Activated gamma-delta T cell treated with Interleukin-2 at 50 U/mL for 16 hours (primary cell): ENCODE measurements around the gene TMEM8B.
A peak's percentile ranks its signal among the peaks of the same experiment; 100 is the strongest.

ENCODE experiments used
- DNase-seq: peaks from one replicate; pipeline ENCODE4 v3.0.0-alpha.2; 2020

TMEM8B gene

DNA sequence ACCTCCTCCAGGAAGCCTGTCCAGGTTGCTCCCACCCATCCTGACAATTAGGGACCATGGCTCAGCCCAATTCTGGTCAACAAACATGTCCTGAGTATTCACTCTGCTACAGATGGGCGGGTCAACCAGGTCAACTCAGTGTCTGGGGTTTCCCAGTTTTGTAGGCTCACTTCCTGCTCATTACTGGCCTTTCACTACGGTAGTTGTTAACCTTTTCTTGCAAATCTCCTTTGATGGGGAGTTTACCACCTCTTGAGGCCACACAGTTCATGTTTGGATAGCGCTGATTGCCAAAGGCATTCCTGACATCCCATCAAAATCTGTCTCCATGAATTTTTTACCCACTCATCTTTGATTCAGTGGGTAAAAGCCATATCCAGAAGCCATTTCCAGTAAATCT is 13.8 kb downstream of the TMEM8B start:
- DNase-seq, result no peak

- peak; percentile 14 for DNase-seq
These were observed 15.7 kb downstream of the TMEM8B start for GRCh38 chr9:35844628-35845270.

GRCh38 chr9:35845824-35846771 is 17.1 kb downstream of the TMEM8B start:
- no peak for DNase-seq

GRCh38 chr9:35847792-35848572 is 19.0 kb downstream of the TMEM8B start:
- no peak for DNase-seq

DNA sequence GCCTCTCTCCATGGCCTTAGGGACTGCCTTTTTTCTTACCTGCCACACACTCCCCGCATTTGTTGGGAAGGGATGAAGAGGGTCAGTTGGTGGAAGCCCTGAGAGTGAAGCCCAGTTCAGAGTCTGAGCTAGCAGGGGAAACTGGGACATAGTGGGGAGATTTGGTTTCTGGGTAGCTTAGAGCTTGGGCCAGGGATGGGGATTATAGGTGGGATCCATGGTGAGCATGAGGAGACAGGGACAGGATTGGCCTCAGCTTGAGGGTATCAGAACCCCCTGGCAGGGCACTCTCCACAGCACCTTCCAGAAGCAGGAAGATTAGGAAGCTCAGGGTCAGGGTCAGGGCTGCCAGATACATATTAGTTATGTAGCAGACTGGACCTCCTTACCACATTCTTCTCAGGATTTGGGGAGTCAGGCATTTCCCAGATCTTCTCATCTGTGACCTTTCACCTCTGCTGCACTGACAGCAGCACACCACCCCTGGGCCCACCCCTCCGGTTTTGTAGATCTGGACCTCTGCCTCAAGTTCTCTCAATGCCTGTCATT is 23.3 kb downstream of the TMEM8B start:
- no peak for DNase-seq

- DNase-seq, result no peak
These were observed 24.1 kb downstream of the TMEM8B start for GRCh38 chr9:35852876-35853865.

GRCh38 chr9:35854091-35854762 is 25.2 kb downstream of the TMEM8B start:
- no peak for DNase-seq

- no peak for DNase-seq
These were observed 27.2 kb downstream of the TMEM8B start for GRCh38 chr9:35856206-35856605.

- DNase-seq, result no peak
These were observed 27.9 kb downstream of the TMEM8B start for GRCh38 chr9:35856882-35857281.

- no peak for DNase-seq
These were observed 29.4 kb downstream of the TMEM8B start for GRCh38 chr9:35858458-35858857.

- DNase-seq, result no peak
These were observed 30.4 kb downstream of the TMEM8B start for GRCh38 chr9:35859310-35859989.

DNA sequence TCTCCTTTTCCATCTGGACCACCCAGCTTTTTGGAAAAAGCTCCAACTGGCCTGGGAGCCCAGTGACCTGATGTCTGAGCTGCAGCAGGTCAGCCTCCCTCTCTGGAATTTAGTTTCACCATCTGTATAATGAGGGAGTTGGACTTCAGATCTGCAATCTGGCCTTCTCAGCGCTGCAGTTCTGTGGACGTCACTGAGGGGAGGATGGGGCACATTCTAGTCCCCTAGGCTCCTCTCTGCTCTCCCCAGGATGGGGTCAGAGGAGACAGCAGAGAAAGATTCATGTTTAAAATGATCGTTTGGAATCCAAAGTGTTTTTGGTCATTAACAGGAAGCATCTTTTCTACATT is 30.9 kb downstream of the TMEM8B start:
- DNase-seq, result no peak

- no peak for DNase-seq
These were observed 32.3 kb downstream of the TMEM8B start for GRCh38 chr9:35861161-35861897.

GRCh38 chr9:35862328-35862727 is 33.3 kb downstream of the TMEM8B start:
- DNase-seq, result no peak

GRCh38 chr9:35863583-35863982 is 34.6 kb downstream of the TMEM8B start:
- no peak for DNase-seq

DNA sequence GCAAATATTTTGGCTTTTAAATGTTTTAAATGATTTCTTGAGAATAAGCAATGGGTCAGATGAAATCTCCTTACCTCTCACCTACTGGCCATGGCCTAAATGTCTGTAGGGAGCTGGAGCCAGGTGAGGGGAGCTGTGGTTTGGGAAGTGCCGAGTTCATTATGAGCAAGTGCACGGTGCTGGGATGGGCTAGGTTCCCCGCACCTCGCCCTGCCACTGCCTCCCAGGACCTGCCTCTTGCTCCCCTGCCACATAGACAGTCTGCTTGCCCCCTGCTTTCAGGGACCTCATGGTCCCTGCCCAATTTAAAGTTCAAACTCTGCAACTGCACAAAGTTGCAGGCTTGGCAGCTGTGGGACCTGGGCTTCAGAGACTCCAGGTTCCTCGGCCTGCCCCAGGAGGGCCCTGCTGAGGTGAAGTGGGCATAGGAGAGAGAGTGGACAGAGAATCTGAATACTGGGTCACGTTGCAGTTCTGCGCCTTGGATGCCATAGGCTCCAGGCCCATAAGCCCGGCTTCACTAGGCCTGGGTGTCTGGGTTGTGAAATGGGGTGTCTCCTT is 35.7 kb downstream of the TMEM8B start:
- DNase-seq, result no peak

GRCh38 chr9:35867538-35867937 is 38.5 kb downstream of the TMEM8B start:
- no peak for DNase-seq

GRCh38 chr9:35868933-35869332 is 39.9 kb downstream of the TMEM8B start:
- DNase-seq, result no peak

DNA sequence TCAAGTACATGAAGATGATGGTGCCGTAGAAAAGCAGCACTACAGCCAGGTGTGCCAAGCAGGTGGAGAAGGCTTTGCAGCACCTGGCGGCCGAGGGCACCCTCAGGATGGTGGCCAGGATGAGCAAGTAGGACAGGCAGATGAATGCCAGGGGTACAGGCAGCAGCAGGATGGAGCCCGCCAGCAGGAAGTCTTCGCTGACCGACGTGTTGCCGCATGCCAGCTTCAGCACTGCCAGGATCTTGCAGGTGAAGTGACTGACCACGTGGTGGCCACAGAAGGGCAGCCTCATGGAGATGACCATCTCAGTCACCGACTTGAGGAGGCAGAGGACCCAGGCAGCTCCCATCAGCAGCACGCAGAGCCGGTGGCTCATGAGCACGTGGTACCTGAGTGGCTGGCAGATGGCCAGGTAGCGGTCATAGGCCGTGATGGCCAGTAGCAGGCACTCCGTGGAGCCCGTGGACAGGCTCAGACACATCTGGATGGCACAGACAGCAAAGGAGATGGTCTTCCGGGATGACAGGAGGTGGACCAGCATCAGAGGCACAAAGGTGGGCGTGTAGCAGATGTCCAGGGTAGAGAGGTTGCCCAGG is 40.7 kb downstream of the TMEM8B start:
- no peak for DNase-seq
